ENCODE data around the gene COL25A1. TPM values are rescaled to one million over a fixed set of nuclear protein-coding genes. Genes with fewer than 3 reads are reported as not detected.
"Not testable (repeated sequence)": the region's sequence is repeated elsewhere in the genome, so short reads cannot be mapped to it uniquely, and the experiment has no call there.

The COL25A1 gene
- total RNA-seq, 1 experiment from 2014 or later = 10.4 TPM

- DNase-seq (ENCODE audit: low read depth, low spot score) = no peak
- in situ Hi-C loops (cut with HindIII; ENCODE audit: low pct_unique_long_range_greater_than_20kb, low sequenced_read_pairs) = no loop called here
Measured at GRCh38 chr4:109123951-109124350, 178.5 kb downstream of the COL25A1 start.

GRCh38 chr4:109121561-109121960, 180.9 kb downstream of the COL25A1 start:
- no peak for DNase-seq (ENCODE audit: low read depth, low spot score)
- in situ Hi-C loops (cut with HindIII; ENCODE audit: low pct_unique_long_range_greater_than_20kb, low sequenced_read_pairs) = no loop called here

GRCh38 chr4:109119852-109120251, 182.6 kb downstream of the COL25A1 start:
- in situ Hi-C loops (cut with HindIII; ENCODE audit: low pct_unique_long_range_greater_than_20kb, low sequenced_read_pairs) = no loop called here
- DNase-seq (ENCODE audit: low read depth, low spot score) = no peak

- DNase-seq (ENCODE audit: low read depth, low spot score) = no peak
- in situ Hi-C loops (cut with HindIII; ENCODE audit: low pct_unique_long_range_greater_than_20kb, low sequenced_read_pairs) = no loop called here
Measured at GRCh38 chr4:109118635-109119034, 183.8 kb downstream of the COL25A1 start.

- in situ Hi-C loops (cut with HindIII; ENCODE audit: low pct_unique_long_range_greater_than_20kb, low sequenced_read_pairs) = no loop called here
- no peak for DNase-seq (ENCODE audit: low read depth, low spot score)
Measured at GRCh38 chr4:109114501-109114900, 188.0 kb downstream of the COL25A1 start.

- DNase-seq (ENCODE audit: low read depth, low spot score) = no peak
- in situ Hi-C loops (cut with HindIII; ENCODE audit: low pct_unique_long_range_greater_than_20kb, low sequenced_read_pairs) = no loop called here
Measured at GRCh38 chr4:109113521-109113920, 188.9 kb downstream of the COL25A1 start.

- no peak for DNase-seq (ENCODE audit: low read depth, low spot score)
- in situ Hi-C loops (cut with HindIII; ENCODE audit: low pct_unique_long_range_greater_than_20kb, low sequenced_read_pairs) = no loop called here
Measured at GRCh38 chr4:109111031-109111430, 191.4 kb downstream of the COL25A1 start.

- in situ Hi-C loops (cut with HindIII; ENCODE audit: low pct_unique_long_range_greater_than_20kb, low sequenced_read_pairs); DNase-seq (ENCODE audit: low read depth, low spot score): not testable (repeated sequence)
Measured at GRCh38 chr4:109108215-109108614, 194.2 kb downstream of the COL25A1 start.

GRCh38 chr4:109094056-109094455, 208.4 kb downstream of the COL25A1 start:
- DNase-seq (ENCODE audit: low read depth, low spot score) = peak; percentile 70
- in situ Hi-C loops (cut with HindIII; ENCODE audit: low pct_unique_long_range_greater_than_20kb, low sequenced_read_pairs) = no loop called here

- no peak for DNase-seq (ENCODE audit: low read depth, low spot score)
- in situ Hi-C loops (cut with HindIII; ENCODE audit: low pct_unique_long_range_greater_than_20kb, low sequenced_read_pairs) = no loop called here
Measured at GRCh38 chr4:109091727-109092409, 210.6 kb downstream of the COL25A1 start.

- DNase-seq (ENCODE audit: low read depth, low spot score) = no peak
- in situ Hi-C loops (cut with HindIII; ENCODE audit: low pct_unique_long_range_greater_than_20kb, low sequenced_read_pairs) = no loop called here
Measured at GRCh38 chr4:109083911-109084310, 218.5 kb downstream of the COL25A1 start.

- DNase-seq (ENCODE audit: low read depth, low spot score) = no peak
- in situ Hi-C loops (cut with HindIII; ENCODE audit: low pct_unique_long_range_greater_than_20kb, low sequenced_read_pairs) = no loop called here
Measured at GRCh38 chr4:109079731-109080130, 222.7 kb downstream of the COL25A1 start.

GRCh38 chr4:109079201-109079600, 223.3 kb downstream of the COL25A1 start:
- in situ Hi-C loops (cut with HindIII; ENCODE audit: low pct_unique_long_range_greater_than_20kb, low sequenced_read_pairs) = no loop called here
- DNase-seq (ENCODE audit: low read depth, low spot score) = peak; percentile 40

GRCh38 chr4:109078724-109079123, 223.7 kb downstream of the COL25A1 start:
- in situ Hi-C loops (cut with HindIII; ENCODE audit: low pct_unique_long_range_greater_than_20kb, low sequenced_read_pairs) = no loop called here
- DNase-seq (ENCODE audit: low read depth, low spot score) = peak; percentile 56

- DNase-seq (ENCODE audit: low read depth, low spot score) = peak; percentile 57
- in situ Hi-C loops (cut with HindIII; ENCODE audit: low pct_unique_long_range_greater_than_20kb, low sequenced_read_pairs) = no loop called here
Measured at GRCh38 chr4:109077505-109077904, 225.0 kb downstream of the COL25A1 start.

GRCh38 chr4:109076709-109077108, 225.7 kb downstream of the COL25A1 start:
- DNase-seq (ENCODE audit: low read depth, low spot score) = peak; percentile 57
- in situ Hi-C loops (cut with HindIII; ENCODE audit: low pct_unique_long_range_greater_than_20kb, low sequenced_read_pairs) = not testable (repeated sequence)

- no peak for DNase-seq (ENCODE audit: low read depth, low spot score)
- in situ Hi-C loops (cut with HindIII; ENCODE audit: low pct_unique_long_range_greater_than_20kb, low sequenced_read_pairs) = no loop called here
Measured at GRCh38 chr4:109075621-109076020, 226.8 kb downstream of the COL25A1 start.

GRCh38 chr4:109072595-109072994, 229.9 kb downstream of the COL25A1 start:
- no peak for DNase-seq (ENCODE audit: low read depth, low spot score)
- in situ Hi-C loops (cut with HindIII; ENCODE audit: low pct_unique_long_range_greater_than_20kb, low sequenced_read_pairs) = no loop called here

- in situ Hi-C loops (cut with HindIII; ENCODE audit: low pct_unique_long_range_greater_than_20kb, low sequenced_read_pairs) = not testable (repeated sequence)
Measured at GRCh38 chr4:109070677-109071076, 231.8 kb downstream of the COL25A1 start.

More at GRCh38 chr4:109070677-109071076, 231.8 kb downstream of the COL25A1 start:
- DNase-seq (ENCODE audit: low read depth, low spot score) = not testable (repeated sequence)

All from SK-MEL-5 (cell line).